GM12873 (cell line): ENCODE results near the gene ARL8B.

ENCODE experiments used
- TF ChIP-seq, protein P1 (sequence below): IDR thresholded peaks from 2 replicates; pipeline ENCODE4 v1.5.1; 2012; ENCODE audit warnings: low read depth, mild to moderate bottlenecking, moderate library complexity, low read length, control low read depth; ENCODE audit not compliant: insufficient read depth; ENCODE audit errors: missing control alignments

Gene ARL8B

DNA sequence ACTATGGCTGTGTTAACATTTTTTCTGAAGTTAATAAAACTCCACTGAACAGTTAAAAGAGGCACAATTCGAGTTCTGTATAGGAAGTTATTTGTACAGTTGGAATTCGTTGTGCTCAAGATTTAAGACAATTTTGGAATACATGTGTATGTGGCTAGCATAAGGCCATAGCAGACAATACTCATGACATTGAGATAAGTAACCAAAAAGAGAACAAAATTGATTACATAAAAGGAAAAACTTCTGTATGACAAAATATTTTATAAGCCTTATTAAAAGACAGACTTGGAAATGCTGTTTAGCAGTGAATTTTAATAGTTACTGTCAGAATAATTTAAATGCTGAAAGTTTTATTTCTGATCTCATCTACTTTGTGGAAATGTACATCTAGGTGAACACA, 47.7 kb downstream of the ARL8B start:
- TF ChIP-seq, protein P1, sequence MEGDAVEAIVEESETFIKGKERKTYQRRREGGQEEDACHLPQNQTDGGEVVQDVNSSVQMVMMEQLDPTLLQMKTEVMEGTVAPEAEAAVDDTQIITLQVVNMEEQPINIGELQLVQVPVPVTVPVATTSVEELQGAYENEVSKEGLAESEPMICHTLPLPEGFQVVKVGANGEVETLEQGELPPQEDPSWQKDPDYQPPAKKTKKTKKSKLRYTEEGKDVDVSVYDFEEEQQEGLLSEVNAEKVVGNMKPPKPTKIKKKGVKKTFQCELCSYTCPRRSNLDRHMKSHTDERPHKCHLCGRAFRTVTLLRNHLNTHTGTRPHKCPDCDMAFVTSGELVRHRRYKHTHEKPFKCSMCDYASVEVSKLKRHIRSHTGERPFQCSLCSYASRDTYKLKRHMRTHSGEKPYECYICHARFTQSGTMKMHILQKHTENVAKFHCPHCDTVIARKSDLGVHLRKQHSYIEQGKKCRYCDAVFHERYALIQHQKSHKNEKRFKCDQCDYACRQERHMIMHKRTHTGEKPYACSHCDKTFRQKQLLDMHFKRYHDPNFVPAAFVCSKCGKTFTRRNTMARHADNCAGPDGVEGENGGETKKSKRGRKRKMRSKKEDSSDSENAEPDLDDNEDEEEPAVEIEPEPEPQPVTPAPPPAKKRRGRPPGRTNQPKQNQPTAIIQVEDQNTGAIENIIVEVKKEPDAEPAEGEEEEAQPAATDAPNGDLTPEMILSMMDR = no peak

DNA sequence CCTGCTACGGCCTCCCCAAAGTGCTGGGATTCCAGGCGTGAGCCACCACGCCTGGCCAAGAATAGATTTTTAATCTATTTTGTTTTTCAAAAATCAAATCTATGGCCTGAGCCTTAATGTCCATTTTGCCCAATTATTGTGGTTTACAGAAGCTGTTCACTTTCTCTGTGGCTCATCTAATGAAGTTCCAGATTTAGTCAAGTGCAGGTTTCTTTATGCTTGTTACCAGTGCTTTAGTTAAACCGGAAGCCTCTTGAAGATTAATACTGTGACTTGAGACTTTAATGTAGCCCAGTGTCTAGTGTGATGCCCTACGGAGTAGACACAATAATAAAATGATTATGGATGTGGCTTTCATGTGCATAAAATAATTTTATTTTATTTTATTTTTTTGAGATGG, 48.9 kb downstream of the ARL8B start:
- TF ChIP-seq, protein P1 = no peak

DNA sequence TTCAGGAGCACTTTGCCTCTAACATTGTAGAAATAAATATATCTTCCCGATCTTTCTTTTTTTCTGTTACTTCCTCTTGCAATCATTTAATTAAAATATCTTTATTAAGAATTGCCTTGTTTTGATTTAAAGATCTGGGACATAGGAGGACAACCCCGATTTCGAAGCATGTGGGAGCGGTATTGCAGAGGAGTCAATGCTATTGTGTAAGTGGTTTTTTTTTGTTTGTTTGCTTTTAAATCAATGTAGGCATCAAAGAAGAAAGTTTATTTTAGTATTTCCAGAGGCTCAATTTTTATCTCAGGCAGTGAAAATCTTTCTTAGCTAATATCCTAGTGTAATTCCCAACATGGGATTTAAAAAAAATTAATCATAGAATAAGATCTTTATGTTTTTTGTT, 49.9 kb downstream of the ARL8B start:
- TF ChIP-seq, protein P1 = no peak

DNA sequence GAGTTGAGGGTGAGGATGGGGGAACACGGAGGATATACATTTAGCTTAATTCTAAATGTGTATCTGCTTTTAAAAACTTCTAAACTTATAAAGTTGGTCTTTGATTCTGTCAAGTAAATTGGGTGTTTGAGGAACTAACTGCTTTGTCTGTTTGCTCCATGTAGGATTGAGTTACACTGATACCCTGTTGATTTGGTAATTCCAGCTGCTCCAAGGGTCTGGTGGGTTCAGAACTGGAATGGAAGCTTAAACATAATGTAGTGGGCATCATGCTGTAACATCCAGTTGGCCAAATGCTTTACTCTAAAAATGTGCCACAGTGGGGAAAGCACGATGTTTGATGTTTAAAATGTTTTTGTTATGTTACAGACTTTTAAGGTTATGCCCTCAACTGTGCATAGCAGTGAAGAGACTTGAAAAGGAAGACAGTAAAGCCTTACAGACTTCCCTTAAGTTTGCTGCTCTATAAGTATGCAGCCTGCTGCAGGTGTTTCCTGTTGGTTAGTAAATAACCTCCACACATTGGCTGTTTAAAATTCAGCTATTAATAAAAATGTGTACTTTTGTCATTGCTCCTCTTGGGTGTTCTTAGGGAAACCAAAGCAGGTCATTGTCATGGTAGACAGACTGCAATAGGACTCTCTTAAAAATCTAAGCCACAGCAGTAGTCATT, 59.5 kb downstream of the ARL8B start:
- TF ChIP-seq, protein P1 = no peak

DNA sequence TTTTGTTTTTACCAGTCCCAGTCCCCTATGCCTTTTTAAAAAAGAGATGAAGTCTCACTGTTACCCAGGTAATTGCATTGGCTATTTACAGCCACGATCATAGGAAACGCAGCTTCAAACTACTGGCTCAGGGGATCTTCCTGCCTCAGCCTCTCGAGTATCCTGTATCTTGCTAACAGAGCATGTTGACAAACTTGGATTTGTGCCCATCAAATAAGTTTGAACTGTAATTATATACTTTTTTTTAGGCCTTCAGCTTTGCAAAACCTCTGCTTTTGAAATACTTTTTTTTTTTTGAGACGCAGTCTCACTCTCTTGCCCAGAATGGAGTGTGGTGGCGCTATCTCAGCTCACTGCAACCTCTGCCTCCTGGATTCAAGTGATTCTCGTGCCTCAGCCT, 62.4 kb downstream of the ARL8B start:
- TF ChIP-seq, protein P1 = no peak

DNA sequence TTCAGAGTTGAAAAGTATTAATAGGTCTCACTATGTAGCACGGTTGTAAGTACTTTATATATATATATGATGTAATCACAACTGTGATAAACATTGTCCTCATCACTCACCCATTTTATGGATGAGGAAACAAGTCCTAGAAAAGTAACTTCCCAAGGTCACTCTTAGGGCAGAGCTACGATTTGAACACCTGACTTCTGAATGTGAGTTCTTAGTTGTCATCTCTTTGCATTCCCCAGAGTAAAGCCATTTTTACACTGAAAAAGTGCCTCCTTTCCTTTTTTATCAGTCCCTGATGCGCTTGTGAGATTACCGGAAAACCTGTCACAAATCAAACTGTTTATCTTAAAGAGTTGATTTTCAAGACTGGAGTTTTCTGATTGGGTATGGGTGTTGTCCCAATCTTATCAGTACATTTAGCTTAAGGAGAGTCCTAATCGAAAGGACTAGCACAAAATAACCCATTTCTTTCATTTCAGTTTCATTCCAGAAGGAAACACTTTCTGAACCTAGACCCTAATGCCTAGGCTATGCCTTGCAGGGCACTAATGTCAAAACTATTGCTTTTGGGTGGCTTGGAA, 63.1 kb downstream of the ARL8B start:
- TF ChIP-seq, protein P1 = no peak

DNA sequence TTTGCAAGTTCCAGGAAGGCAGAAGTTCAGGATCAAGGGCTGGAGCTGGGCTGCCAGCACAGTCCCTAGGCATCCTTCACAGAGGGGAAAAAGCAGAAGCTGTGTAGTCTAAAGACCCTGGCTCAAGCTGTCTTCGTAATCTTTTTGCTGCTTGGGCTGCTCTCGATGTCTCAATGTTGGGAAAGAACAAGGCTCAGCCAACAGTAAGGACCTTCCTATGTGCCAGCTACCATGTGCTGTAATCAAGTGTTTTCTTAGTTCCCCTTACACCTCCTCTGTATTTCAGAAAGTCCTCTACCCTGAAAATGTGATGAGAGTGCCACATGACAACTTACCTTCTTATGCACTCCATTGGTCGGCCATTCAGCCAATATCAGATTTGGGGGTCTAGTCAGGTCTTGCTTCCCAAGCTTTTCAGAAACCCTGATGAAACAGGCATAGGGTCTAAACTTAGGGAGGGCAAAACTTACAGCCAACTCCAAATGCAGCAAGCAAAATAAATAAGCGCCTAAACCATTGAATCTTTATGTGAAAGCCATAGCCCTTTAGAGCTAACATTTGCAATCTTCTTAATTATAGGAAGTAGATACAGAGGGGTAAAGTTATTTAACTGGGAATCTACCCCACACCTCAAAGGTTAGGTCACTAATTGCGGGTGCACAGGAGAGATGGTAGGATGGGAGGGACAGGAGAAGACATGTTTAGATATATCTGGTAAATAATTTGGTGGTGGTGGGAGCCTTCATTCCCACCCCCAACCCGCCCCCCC, 64.2 kb downstream of the ARL8B start:
- TF ChIP-seq, protein P1 = no peak
